ENCODE measurements around the gene PPM1F.

The PPM1F gene

DNA sequence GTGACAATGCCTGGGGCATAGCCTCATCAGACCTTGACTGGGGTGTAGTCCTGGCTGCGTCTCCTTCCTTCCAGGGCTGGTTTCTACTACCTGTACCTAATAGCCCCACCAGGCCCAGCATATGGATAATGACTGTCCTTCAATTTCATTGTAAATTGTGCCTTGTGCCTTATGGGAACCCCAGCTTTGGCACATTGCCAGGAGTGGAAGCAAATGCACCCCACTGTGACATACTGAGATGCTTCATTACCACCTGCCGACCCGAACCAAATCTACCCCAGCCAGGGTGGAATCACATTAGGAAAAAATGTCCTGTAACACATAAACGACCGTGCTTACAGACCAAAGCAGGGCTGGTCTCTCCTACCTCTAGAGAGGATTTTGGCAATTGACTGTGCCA is 22.6 kb upstream of the PPM1F start:
- DNase-seq: no peak

- no peak for DNase-seq
Measured at GRCh38 chr22:21974058-21974649, 21.5 kb upstream of the PPM1F start.

- no peak for DNase-seq
Measured at GRCh38 chr22:21972806-21973205, 20.2 kb upstream of the PPM1F start.

- no peak for DNase-seq
Measured at GRCh38 chr22:21972293-21972779, 19.7 kb upstream of the PPM1F start.

GRCh38 chr22:21971858-21972275 is 19.2 kb upstream of the PPM1F start:
- DNase-seq: no peak

- DNase-seq: no peak
Measured at GRCh38 chr22:21970800-21971617, 18.4 kb upstream of the PPM1F start.

DNA sequence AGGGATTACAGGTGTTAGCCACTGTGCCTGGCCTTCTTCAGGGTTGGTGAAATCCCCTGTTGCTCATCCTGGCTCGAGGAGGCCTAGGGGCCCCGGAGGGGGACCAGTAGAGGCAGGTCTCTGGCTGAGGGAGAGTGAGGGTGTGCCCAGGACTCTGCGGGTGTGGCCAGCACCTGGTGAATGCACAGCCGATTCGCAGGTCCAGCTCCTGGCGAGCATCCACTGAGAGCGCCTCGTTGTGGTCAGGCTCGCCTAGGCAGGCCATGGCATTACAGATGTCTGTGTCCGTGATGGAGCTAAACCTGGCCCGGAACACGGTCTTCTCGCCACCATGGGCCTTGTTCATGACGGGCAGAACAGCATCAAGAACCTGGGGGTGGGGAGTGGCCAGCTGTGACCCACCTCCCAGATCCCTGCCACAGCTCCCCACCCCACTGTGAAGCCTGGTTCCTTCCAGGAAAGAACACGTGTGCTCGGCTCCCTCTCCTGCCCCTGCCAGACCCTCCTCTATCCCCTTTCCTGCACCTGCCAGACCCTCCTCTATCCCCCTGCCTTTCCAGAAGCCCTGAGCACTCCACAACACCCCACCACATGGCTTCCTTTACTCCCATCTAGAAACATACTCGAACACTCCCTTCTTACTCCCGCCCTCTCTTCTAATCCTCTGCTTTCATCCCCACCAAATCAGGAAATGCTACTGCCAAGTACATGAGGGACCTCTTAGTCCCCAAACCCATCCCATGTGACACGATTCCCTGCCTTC is 17.6 kb upstream of the PPM1F start:
- DNase-seq: no peak

GRCh38 chr22:21968452-21969129 is 15.9 kb upstream of the PPM1F start:
- DNase-seq: no peak

GRCh38 chr22:21967693-21968271 is 15.1 kb upstream of the PPM1F start:
- DNase-seq: no peak

- no peak for DNase-seq
Measured at GRCh38 chr22:21966643-21967516, 14.2 kb upstream of the PPM1F start.

GRCh38 chr22:21965762-21966288 is 13.2 kb upstream of the PPM1F start:
- no peak for DNase-seq

DNA sequence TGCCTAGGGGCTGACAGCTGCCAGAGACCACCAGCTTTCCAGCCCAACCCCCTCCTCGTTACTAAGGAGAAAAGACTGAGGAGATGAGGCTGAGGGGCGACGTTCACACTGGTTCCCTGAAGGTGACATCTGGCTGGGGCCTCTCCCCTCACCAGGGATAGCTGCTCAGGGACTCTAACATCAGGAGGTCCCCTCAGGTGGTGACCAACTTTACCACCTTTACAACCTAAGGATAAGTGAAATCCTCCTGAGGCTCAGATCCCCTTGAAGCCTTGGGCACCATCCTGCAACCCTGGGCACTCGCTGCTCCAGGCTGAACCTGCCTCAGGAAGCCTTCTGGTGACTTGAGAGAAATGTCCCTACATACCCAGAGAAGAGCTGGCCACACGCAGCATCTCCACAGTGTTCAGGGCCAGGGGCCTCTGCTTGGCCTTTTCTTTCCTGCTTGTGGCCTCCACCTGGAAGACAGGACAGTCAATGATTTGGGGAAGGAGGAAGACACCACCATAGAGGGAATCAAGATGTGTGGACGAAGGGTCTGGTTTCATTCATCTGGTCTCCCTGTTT is 12.4 kb upstream of the PPM1F start:
- no peak for DNase-seq

DNA sequence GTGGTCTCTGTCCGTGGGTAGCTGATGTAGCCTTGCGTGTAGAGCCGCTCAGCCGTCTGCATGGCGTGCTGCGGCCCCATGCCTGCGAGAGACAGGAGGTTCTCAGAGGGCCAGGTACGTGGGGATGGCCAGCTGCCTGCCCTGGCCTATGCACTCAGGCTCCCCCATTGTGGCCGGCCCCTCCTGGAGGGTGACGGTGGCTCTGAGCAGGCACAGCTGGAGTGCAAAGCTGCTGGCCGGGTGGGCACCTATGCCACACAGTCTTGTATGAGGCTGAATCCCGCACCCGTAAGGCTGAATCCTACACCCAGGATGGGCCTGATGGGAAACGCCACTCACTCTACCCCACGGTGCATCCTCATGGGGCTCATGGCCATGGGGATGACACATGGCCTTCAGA is 11.6 kb upstream of the PPM1F start:
- DNase-seq: no peak

GRCh38 chr22:21963790-21964211 is 11.2 kb upstream of the PPM1F start:
- no peak for DNase-seq

GRCh38 chr22:21963286-21963685 is 10.6 kb upstream of the PPM1F start:
- no peak for DNase-seq

DNA sequence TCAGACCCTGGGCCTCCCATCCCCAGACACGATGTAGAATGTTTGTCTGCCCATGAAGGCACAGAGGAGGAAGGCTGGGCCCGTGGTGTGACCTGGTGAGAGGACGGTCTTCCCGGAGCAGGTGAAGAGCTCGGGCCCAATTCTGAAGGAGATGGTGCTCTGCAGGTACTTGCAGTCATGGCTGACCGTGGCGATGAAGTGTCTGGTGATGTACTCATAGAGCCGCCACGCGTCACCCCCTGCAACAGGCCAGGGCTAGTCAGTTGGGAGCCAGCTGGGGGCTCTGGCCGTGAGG is 10.0 kb upstream of the PPM1F start:
- DNase-seq: no peak

- no peak for DNase-seq
Measured at GRCh38 chr22:21961886-21962654, 9.4 kb upstream of the PPM1F start.

- DNase-seq: no peak
Measured at GRCh38 chr22:21961127-21961867, 8.6 kb upstream of the PPM1F start.
